Mesendoderm (in vitro differentiated cells): ENCODE measurements around the gene MCM8.
"Not testable (repeated sequence)": the region's sequence is repeated elsewhere in the genome, so short reads cannot be mapped to it uniquely, and the experiment has no call there.

Source experiments
- DNase-seq: peaks from one replicate; pipeline ENCODE4 v3.0.0; 2013
- H2AK5ac ChIP-seq: 2 replicates; pipeline ENCODE4 v1.6.1; 2013; ENCODE audit warnings: low read length, inconsistent platforms
- H2BK120ac ChIP-seq: 2 replicates; pipeline ENCODE4 v1.6.1; 2013; ENCODE audit warnings: low read depth, mild to moderate bottlenecking, low read length, moderate library complexity, mixed read lengths
- H2BK15ac ChIP-seq: replicated peaks from 2 replicates; pipeline ENCODE4 v1.6.1; 2013; ENCODE audit warnings: low read depth, mild to moderate bottlenecking, moderate library complexity
- H2BK5ac ChIP-seq: 2 replicates; pipeline ENCODE4 v1.6.1; 2013; ENCODE audit warnings: low read length, inconsistent platforms
- H3K18ac ChIP-seq: 2 replicates; pipeline ENCODE4 v1.6.1; 2013; ENCODE audit warnings: mild to moderate bottlenecking, low read length, mixed read lengths
- H3K23ac ChIP-seq: one replicate; pipeline ENCODE4 v1.6.1; 2013; ENCODE audit warnings: low read length
- H3K27ac ChIP-seq: 2 replicates; pipeline ENCODE4 v1.5.1; 2013; ENCODE audit warnings: low read depth, mild to moderate bottlenecking, inconsistent platforms, low read length, moderate library complexity
- H3K27me3 ChIP-seq: 2 replicates; pipeline ENCODE4 v1.6.1; 2013; ENCODE audit warnings: low read length, control low read depth, mild to moderate bottlenecking, inconsistent platforms; ENCODE audit not compliant: insufficient read depth, poor library complexity
- H3K36me3 ChIP-seq: 2 replicates; pipeline ENCODE4 v1.6.1; 2013; ENCODE audit warnings: low read length, inconsistent platforms; ENCODE audit not compliant: control insufficient read depth, insufficient read depth
- H3K4ac ChIP-seq: one replicate; pipeline ENCODE4 v1.6.1; 2013; ENCODE audit warnings: low read depth, mild to moderate bottlenecking, low read length, moderate library complexity
- H3K4me1 ChIP-seq: 2 replicates; pipeline ENCODE4 v1.6.1; 2013; ENCODE audit warnings: low read depth, low read length, inconsistent platforms; ENCODE audit not compliant: control insufficient read depth
- H3K4me2 ChIP-seq: 2 replicates; pipeline ENCODE4 v1.6.1; 2013; ENCODE audit warnings: low read length
- H3K4me3 ChIP-seq: 2 replicates; pipeline ENCODE4 v1.5.1; 2013; ENCODE audit warnings: mild to moderate bottlenecking, low read length
- H3K56ac ChIP-seq: one replicate; pipeline ENCODE4 v1.6.1; 2013; ENCODE audit warnings: low read length
- H3K79me1 ChIP-seq: 2 replicates; pipeline ENCODE4 v1.6.1; 2013; ENCODE audit warnings: low read length, inconsistent platforms
- H3K79me2 ChIP-seq: 2 replicates; pipeline ENCODE4 v1.6.1; 2013; ENCODE audit warnings: mild to moderate bottlenecking, low read length; ENCODE audit not compliant: control insufficient read depth, insufficient read depth
- H3K9ac ChIP-seq: 2 replicates; pipeline ENCODE4 v1.6.1; 2013; ENCODE audit warnings: low read length, inconsistent platforms
- H4K5ac ChIP-seq: one replicate; pipeline ENCODE4 v1.6.1; 2013; ENCODE audit warnings: low read length
- H4K8ac ChIP-seq: one replicate; pipeline ENCODE4 v1.6.1; 2013; ENCODE audit warnings: low read depth, mild to moderate bottlenecking, control low read depth, low read length, moderate library complexity
- WGBS: extraction: QIAGEN DNeasy Blood & Tissue Kit; methylation state at CpG from one replicate; pipeline ENCODE4 v1.1.7; 2013; ENCODE audit warnings: low lambda C conversion rate, missing lambda C conversion rate; ENCODE audit not compliant: insufficient coverage; ENCODE audit errors: extremely low coverage; 5-methylcytosine and 5-hydroxymethylcytosine counted together

MCM8 gene

DNA sequence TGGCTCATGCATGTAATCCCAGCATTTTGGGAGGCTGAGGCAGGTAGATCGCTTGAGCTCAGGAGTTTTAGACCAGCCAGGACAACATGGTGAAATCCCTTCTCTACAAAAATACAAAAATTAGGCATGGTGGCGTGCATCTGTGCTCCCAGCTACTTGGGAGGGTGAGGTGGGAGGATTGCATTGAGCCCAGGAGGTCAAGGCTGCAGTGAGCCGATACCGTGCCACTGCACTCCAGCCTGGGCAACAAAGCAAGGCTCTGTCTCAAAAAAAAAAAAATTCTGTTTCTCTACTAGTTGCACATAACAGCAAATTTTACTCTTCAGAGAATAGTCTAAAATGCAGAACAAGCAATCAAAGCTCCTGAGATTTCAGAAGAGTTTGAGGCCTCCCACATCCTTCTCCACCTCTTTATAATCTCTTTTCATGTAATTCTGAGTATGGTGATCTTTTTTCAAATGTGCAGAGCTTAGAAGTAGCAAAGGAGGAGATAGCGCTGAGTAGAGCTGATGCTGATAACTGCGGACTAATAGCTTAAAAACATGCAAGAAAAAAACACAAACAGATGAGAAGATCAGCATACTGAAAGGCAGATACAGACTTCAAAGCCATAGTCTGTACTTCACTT is 80.1 kb downstream of the MCM8 start:
- Histone ChIP-seq H3K79me2 (no peaks in the 10 kb centered on the region), H3K27me3 (no peaks in the 10 kb centered on the region), H3K36me3 (peaks cover 2% of the 10 kb centered on the region), H3K23ac (no peak overlapping the region), H2AK5ac (no peak overlapping the region), H3K4me2 (no peak overlapping the region), H3K4me1 (no peaks in the 10 kb centered on the region), H3K9ac (no peak overlapping the region), H3K27ac (no peak overlapping the region), H2BK120ac (no peak overlapping the region), H3K4me3 (no peak overlapping the region), H3K79me1 (no peaks in the 10 kb centered on the region), H3K18ac (no peak overlapping the region), H3K56ac (no peak overlapping the region), H4K5ac (no peak overlapping the region), H2BK5ac (no peak overlapping the region), H2BK15ac (no peak overlapping the region), H3K4ac (no peak overlapping the region), H4K8ac (no peak overlapping the region)
- DNase-seq: no peak
- WGBS: no CpG with 5 or more reads among the region's 6 CpGs

DNA sequence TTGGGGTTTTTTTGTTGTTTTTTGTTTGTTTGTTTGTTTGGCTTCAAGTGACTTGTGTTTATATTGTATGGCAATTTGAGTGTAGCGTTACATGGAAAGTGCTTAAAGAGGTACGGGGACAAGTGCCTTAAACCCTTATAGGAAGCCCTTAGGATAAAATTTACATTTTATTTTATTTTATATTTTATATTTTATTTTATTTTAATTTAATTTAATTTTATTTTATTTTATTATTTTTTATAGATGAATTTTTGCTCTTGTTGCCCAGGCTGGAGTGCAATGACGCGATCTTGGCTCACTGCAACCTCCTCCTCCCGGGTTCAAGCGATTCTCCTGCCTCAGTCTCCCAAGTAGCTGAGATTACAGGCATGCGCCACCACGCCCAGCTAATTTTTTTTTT is 82.5 kb downstream of the MCM8 start:
- not testable (repeated sequence) for H3K79me2 ChIP-seq, H2BK5ac ChIP-seq, H2BK15ac ChIP-seq, H3K27me3 ChIP-seq, H3K4me2 ChIP-seq, H3K9ac ChIP-seq, H4K5ac ChIP-seq, H3K27ac ChIP-seq, H3K4ac ChIP-seq, H2AK5ac ChIP-seq, DNase-seq, H3K23ac ChIP-seq, H3K4me1 ChIP-seq, H3K18ac ChIP-seq, H2BK120ac ChIP-seq, H3K79me1 ChIP-seq, H3K56ac ChIP-seq, H4K8ac ChIP-seq, H3K4me3 ChIP-seq, H3K36me3 ChIP-seq
- WGBS: no CpG with 5 or more reads among the region's 8 CpGs

DNA sequence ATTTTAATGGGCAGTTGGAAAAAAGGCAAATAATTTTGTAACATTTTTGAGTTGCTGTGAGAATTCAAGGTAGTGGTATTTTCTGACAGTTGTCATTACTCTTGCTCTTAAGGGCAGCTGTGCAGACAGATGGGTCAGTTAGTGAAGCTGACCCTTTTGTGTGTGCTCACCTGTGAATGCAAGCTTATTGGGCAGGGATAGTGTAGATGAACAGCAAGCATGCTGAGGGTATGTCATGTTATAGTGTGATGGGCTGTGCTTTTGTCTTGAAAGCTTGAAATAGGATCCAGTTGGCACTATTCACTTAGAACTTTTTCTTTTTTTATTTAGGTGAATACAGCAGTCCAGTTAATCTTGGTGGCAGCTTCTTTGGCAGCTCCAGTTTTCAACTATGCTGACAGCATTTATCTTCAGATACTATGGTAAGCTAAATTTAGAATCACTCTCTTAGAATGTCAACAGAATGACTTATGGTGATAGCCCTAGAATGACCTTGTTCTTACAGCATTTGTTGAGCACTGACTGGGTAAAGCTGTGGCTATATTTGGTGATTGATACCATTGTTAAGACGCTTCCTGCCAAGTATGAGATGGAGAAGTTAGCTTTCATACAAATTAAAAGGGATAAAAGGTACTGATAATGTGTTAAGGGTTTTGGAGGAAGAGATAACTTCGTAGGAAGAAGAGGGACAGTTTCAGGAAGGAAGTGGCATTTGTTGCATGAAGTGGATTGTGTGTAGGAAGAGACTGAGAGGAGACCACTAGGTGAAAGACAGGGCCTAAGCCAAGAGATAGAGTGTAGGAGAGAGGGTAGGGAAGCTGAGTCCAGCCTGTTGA is 83.9 kb downstream of the MCM8 start:
- Histone ChIP-seq H3K4me2 (no peak overlapping the region), H2BK15ac (no peak overlapping the region), H3K56ac (no peak overlapping the region), H2AK5ac (no peak overlapping the region), H2BK5ac (no peak overlapping the region), H3K36me3 (no peaks in the 10 kb centered on the region), H4K5ac (no peak overlapping the region), H3K79me1 (no peaks in the 10 kb centered on the region), H3K27ac (peak overlapping the region; percentile 17), H3K9ac (no peak overlapping the region), H3K79me2 (no peaks in the 10 kb centered on the region), H3K18ac (no peak overlapping the region), H3K4me1 (no peaks in the 10 kb centered on the region), H4K8ac (no peak overlapping the region), H3K4ac (no peak overlapping the region), H3K23ac (no peak overlapping the region), H3K27me3 (no peaks in the 10 kb centered on the region), H3K4me3 (no peak overlapping the region), H2BK120ac (no peak overlapping the region)
- 100% methylated on average over 1 of the region's 2 CpGs for WGBS
- DNase-seq: no peak

DNA sequence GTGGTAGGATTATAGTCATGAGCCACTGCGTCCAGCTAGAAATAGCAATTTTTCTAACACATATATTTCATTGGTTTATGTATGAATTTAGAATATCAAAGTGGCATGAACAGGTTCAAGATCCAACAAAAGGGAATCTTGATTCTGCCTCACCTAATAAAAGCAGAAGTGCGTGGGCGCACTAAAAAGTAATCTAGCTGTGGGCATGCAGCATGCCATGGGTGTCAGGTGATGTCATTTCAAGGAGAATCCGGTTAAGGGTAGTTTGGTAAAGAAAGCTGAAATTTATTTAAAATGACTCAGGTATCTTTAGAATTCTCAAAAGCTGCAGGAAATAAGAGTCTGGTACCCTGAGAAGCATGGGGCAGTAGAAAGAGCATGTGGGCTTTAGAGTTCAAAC is 85.8 kb downstream of the MCM8 start:
- H3K9ac ChIP-seq: no peak overlapping the region
- no peak overlapping the region for H3K4me3 ChIP-seq
- H4K5ac ChIP-seq: no peak overlapping the region
- no peak overlapping the region for H2AK5ac ChIP-seq
- H3K18ac ChIP-seq: no peak overlapping the region
- no peaks in the 10 kb centered on the region for H3K79me1 ChIP-seq
- no peak for DNase-seq
- H2BK120ac ChIP-seq: no peak overlapping the region
- no peak overlapping the region for H4K8ac ChIP-seq
- H3K36me3 ChIP-seq: peaks cover 2% of the 10 kb centered on the region
- WGBS: no CpG with 5 or more reads among the region's 4 CpGs
- H3K56ac ChIP-seq: no peak overlapping the region
- no peak overlapping the region for H3K27ac ChIP-seq
- no peak overlapping the region for H3K23ac ChIP-seq
- no peak overlapping the region for H3K4me2 ChIP-seq
- no peak overlapping the region for H3K4ac ChIP-seq
- no peaks in the 10 kb centered on the region for H3K27me3 ChIP-seq
- H2BK15ac ChIP-seq: no peak overlapping the region
- H3K4me1 ChIP-seq: no peaks in the 10 kb centered on the region
- no peak overlapping the region for H2BK5ac ChIP-seq
- H3K79me2 ChIP-seq: no peaks in the 10 kb centered on the region

DNA sequence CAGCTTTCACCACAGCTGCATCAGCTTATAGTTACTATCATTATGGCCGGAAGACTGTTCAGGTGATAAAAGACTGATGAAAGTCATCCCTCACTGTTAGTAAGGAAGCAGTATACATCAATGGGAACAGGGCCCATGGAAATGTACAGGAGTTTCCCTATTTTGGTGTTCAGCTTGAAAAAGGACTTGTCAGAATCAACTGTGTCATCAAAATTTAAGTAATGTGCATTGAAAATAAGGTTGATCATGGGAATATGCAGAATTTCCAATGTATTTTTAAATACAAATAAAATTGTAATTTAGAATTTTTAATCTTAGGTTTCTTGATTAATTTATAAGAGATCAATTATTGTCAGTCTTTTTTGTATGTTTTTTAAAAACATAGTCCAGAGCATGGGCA is 86.6 kb downstream of the MCM8 start:
- Histone ChIP-seq H3K36me3 (peaks cover 2% of the 10 kb centered on the region), H3K4me2 (no peak overlapping the region), H3K4me3 (no peak overlapping the region), H2AK5ac (no peak overlapping the region), H3K18ac (no peak overlapping the region), H4K5ac (no peak overlapping the region), H3K4ac (no peak overlapping the region), H3K9ac (no peak overlapping the region), H2BK120ac (no peak overlapping the region), H4K8ac (no peak overlapping the region), H3K27ac (no peak overlapping the region), H3K4me1 (no peaks in the 10 kb centered on the region), H3K79me2 (no peaks in the 10 kb centered on the region), H3K23ac (no peak overlapping the region), H3K56ac (no peak overlapping the region), H2BK15ac (no peak overlapping the region), H2BK5ac (no peak overlapping the region), H3K79me1 (no peaks in the 10 kb centered on the region), H3K27me3 (no peaks in the 10 kb centered on the region)
- WGBS: no CpG with 5 or more reads among the region's 1 CpG
- no peak for DNase-seq
